ENCODE data around the gene PEX10. TPM values are rescaled to one million over a fixed set of nuclear protein-coding genes. Genes with fewer than 3 reads are reported as not detected.

Gene PEX10
- 20.0 to 26.3 TPM (median 24.8 TPM) in 5 replicates for total RNA-seq (2022; extraction: Qiagen RNA extraction)

DNA sequence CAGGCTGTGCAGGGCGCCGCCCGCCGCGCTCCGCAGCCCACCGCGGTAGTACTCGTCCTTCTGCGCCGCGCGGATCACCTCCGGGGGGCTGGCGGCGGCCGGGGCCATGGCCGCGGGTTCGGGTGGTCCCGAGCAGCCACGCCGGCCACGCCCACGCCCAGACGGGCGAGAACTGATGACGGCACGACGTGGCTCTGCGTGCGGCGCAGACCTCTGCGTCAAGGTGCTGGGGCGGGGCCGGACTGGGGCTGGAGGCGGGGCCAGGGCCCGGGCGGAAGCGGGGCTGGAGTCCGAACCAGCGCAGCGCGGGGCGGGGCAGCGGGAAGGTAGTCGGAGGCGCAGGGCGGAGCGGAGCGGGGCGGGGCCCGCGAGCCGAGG lies at the start of gene PEX10:
Gene PEX10, minus strand, starts transcription at position 170 of the 378 bp plus-strand sequence. Its CDS starts 62 bp downstream, at position 108.

DNA sequence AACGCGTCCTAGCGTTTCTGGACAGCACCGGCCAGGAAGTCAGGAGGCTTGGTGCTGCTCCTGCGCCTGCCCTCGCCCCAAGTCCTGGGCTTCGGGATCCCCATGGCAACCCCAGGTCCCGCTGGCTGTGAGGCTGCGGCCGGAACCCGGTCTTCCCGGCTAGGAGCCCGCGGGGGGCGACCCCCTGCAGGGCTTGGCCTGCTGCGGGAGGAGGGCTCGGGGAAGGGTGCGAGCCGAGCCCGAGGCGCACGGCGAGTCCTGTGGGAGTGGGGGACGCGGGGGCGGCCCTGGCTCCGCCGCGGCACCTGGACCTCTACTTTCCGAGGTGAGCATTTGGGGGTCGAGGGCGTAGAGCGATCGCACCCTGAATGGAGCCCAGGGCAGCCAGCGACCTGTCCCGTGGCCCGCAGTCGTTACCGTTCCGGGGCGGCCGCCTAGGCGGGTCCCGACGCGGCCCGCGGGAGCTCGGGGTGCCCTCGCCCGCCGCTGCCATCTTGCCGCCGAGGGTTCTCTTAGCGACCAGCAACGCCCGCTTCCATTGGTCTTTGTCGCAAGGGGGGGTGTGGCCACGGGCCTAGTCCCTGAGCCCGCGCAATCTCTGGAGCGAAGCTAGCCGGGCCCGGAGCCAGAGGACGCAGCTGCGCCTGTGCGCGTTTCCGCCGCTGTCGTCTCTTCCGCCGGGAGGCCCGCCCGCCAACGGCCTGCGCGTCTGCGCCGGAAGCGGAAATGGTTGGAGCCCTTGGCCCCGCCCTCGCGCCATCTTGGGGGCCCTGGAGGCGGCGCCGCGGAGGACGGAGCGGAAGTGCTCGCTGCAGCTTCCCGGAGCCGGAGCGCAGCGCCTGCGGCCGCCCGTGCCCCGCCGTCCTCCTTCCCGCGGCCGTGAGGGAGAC lies 21.1 kb downstream of the PEX10 start, which contains the start of the genes MORN1 and RER1:
Gene MORN1, minus strand, starts transcription at position 514 of the 890 bp plus-strand sequence. Its CDS starts 21 bp downstream, at position 493.
Gene RER1, plus strand, starts transcription at position 801 of the 890 bp plus-strand sequence. CDS start 3,950 bp downstream, outside the sequence.

Other genes starting within 250 kb of the PEX10 start
- gene FAAP20, start 217.8 kb downstream of the PEX10 start, total RNA-seq (2022; extraction: Qiagen RNA extraction): 34.5 to 65.1 TPM (median 58.1 TPM) in 5 replicates
- gene SKI, start 184.2 kb downstream of the PEX10 start, total RNA-seq (2022; extraction: Qiagen RNA extraction): 18.5 to 28.5 TPM (median 25.0 TPM) in 5 replicates
- gene MORN1, start 21.0 kb downstream of the PEX10 start, total RNA-seq (2022; extraction: Qiagen RNA extraction): 5.3 to 7.1 TPM (median 5.8 TPM) in 5 replicates
- gene RER1, start 20.7 kb downstream of the PEX10 start, total RNA-seq (2022; extraction: Qiagen RNA extraction): 98.5 to 135 TPM (median 120 TPM) in 5 replicates
- gene PLCH2, start 63.7 kb upstream of the PEX10 start, total RNA-seq (2022; extraction: Qiagen RNA extraction): 0.15 to 0.53 TPM (median 0.30 TPM) in 5 replicates
- 8.3 to 13.3 TPM (median 10.8 TPM) in 5 replicates for gene PANK4, start 114.0 kb upstream of the PEX10 start, total RNA-seq (2022; extraction: Qiagen RNA extraction)
- gene HES5, start 117.7 kb upstream of the PEX10 start, total RNA-seq (2022; extraction: Qiagen RNA extraction): not detected in 5 replicates
- 0.10 to 0.27 TPM (median 0.10 TPM) in 3 of 5 replicates, not detected in the others for gene TNFRSF14, start 143.8 kb upstream of the PEX10 start, total RNA-seq (2022; extraction: Qiagen RNA extraction)
- 18.9 to 24.6 TPM (median 23.2 TPM) in 5 replicates for gene PRXL2B, start 174.2 kb upstream of the PEX10 start, total RNA-seq (2022; extraction: Qiagen RNA extraction)
- gene MMEL1, start 220.5 kb upstream of the PEX10 start, total RNA-seq (2022; extraction: Qiagen RNA extraction): not detected in 5 replicates

Measured in A549 treated with Mapracorat at 1 μM for 4 hours (cell line).